Activated CD8-positive, alpha-beta T cell treated with anti-CD3 and anti-CD28 coated beads, Interleukin-2, amount 10 ng/mL, durations not matched to agents 7 days and 5 days (primary cell): Measurements from ENCODE around the gene OSBPL9. TPM values are rescaled to one million over a fixed set of nuclear protein-coding genes. Genes with fewer than 3 reads are reported as not detected.
"Not testable (repeated sequence)": the region's sequence is repeated elsewhere in the genome, so short reads cannot be mapped to it uniquely, and the experiment has no call there.

Source experiments
- ATAC-seq: fragments of 150-1000 bp; cut with Tn5 transposase; one replicate; pipeline ENCODE4 v1.10.0; 2021; ENCODE audit warnings: moderate library complexity
- CTCF ChIA-PET: fragments of 350-600 bp; sonication (Branson Sonifier 250); formaldehyde crosslinking; loops from one replicate; lab custom pipeline; 2021; ENCODE audit warnings: antibody characterized with exemption; lab: Charles Lee
- POLR2A ChIA-PET: fragments of 350-600 bp; sonication (Branson Sonifier 250); formaldehyde crosslinking; loops from one replicate; lab custom pipeline; 2021; ENCODE audit warnings: antibody characterized with exemption; lab: Charles Lee
- DNase-seq: peaks from one replicate; pipeline ENCODE4 v3.0.0-alpha.2; 2020
- H3K27ac Mint-ChIP-seq: one replicate; pipeline ENCODE4 v1.8.0; 2021; ENCODE audit warnings: mild to moderate bottlenecking, mixed read lengths
- H3K27me3 Mint-ChIP-seq: one replicate; pipeline ENCODE4 v1.8.0; 2021; ENCODE audit warnings: low read depth, mixed read lengths
- H3K36me3 Mint-ChIP-seq: one replicate; pipeline ENCODE4 v1.8.0; 2021; ENCODE audit warnings: low read depth, mixed read lengths
- H3K4me1 Mint-ChIP-seq: one replicate; pipeline ENCODE4 v1.8.0; 2021; ENCODE audit warnings: low read depth, mixed read lengths
- H3K4me3 Mint-ChIP-seq: one replicate; pipeline ENCODE4 v1.8.0; 2021; ENCODE audit warnings: mild to moderate bottlenecking, mixed read lengths
- H3K9me3 Mint-ChIP-seq: one replicate; pipeline ENCODE4 v1.8.0; 2022; ENCODE audit warnings: mixed read lengths; ENCODE audit not compliant: insufficient read depth
- total RNA-seq, 2 experiments: library from RNA; stranded (reverse); gene quantifications; one replicate each; pipeline ENCODE4 v1.2.3, GENCODE V29; 2021

OSBPL9 gene
- total RNA-seq, 2 experiments from 2014 or later = 43.3 to 45.8 TPM

GRCh38 chr1:51701782-51702181 lies 84.9 kb downstream of the OSBPL9 start:
- POLR2A ChIA-PET, H3K9me3 Mint-ChIP-seq, H3K36me3 Mint-ChIP-seq, ATAC-seq, H3K27ac Mint-ChIP-seq, H3K4me3 Mint-ChIP-seq, CTCF ChIA-PET, H3K4me1 Mint-ChIP-seq, DNase-seq, H3K27me3 Mint-ChIP-seq: not testable (repeated sequence)

DNA sequence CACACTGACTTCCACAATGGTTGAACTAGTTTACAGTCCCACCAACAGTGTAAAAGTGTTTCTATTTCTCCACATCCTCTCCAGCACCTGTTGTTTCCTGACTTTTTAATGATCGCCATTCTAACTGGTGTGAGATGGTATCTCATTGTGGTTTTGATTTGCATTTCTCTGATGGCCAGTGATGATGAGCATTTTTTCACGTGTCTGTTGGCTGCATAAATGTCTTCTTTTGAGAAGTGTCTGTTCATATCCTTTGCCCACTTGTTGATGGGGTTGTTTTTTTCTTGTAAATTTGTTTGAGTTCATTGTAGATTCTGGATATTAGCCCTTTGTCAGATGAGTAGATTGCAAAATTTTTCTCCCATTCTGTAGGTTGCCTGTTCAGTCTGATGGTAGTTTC lies 85.3 kb downstream of the OSBPL9 start:
- H3K27me3 Mint-ChIP-seq, CTCF ChIA-PET, H3K4me3 Mint-ChIP-seq, H3K9me3 Mint-ChIP-seq, DNase-seq, H3K36me3 Mint-ChIP-seq, POLR2A ChIA-PET, ATAC-seq, H3K4me1 Mint-ChIP-seq, H3K27ac Mint-ChIP-seq: not testable (repeated sequence)

DNA sequence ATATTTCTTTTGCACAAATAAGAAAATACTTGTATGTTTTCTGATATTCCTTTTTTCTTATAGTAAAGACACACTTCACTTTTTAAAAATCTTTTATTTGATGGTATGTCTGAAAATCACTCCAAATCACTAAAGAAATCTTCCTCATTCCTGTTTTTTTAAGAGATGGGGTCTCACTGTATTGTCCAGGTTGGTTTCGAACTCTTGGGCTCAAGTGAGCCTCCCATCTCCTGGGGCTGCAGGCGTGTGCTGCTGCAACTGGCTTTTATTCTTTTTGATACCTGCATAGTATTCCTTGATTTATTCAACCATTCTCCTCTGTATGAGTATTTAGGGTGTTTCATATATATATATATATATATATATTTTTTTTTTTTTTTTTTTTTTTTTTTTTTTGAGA lies 88.1 kb downstream of the OSBPL9 start:
- ATAC-seq (no peak), DNase-seq (no peak)
- Mint-ChIP-seq H3K4me1 (no peaks in the 10 kb centered on the region), H3K36me3 (no peaks in the 10 kb centered on the region), H3K9me3 (no peaks in the 10 kb centered on the region), H3K27ac (no peak overlapping the region), H3K27me3 (no peaks in the 10 kb centered on the region), H3K4me3 (no peak overlapping the region)
- ChIA-PET POLR2A (no interaction called here), CTCF (no interaction called here)

- no peaks in the 10 kb centered on the region for H3K9me3 Mint-ChIP-seq
- ChIA-PET POLR2A (no interaction called here), CTCF (no interaction called here)
- no peak overlapping the region for H3K27ac Mint-ChIP-seq
- H3K4me1 Mint-ChIP-seq = no peaks in the 10 kb centered on the region
- no peaks in the 10 kb centered on the region for H3K27me3 Mint-ChIP-seq
- no peak for DNase-seq
- no peak overlapping the region for H3K4me3 Mint-ChIP-seq
- no peaks in the 10 kb centered on the region for H3K36me3 Mint-ChIP-seq
- no peak for ATAC-seq
Measured at GRCh38 chr1:51708911-51709760, 92.2 kb downstream of the OSBPL9 start.

- Mint-ChIP-seq H3K4me3 (no peak overlapping the region), H3K27ac (no peak overlapping the region), H3K9me3 (no peaks in the 10 kb centered on the region), H3K36me3 (no peaks in the 10 kb centered on the region), H3K4me1 (no peaks in the 10 kb centered on the region), H3K27me3 (no peaks in the 10 kb centered on the region)
- DNase-seq (no peak), ATAC-seq (no peak)
- ChIA-PET CTCF (no interaction called here), POLR2A (no interaction called here)
Measured at GRCh38 chr1:51709951-51710350, 93.1 kb downstream of the OSBPL9 start.

- Mint-ChIP-seq H3K27me3 (no peaks in the 10 kb centered on the region), H3K36me3 (no peaks in the 10 kb centered on the region), H3K4me1 (no peaks in the 10 kb centered on the region), H3K9me3 (no peaks in the 10 kb centered on the region), H3K27ac (no peak overlapping the region), H3K4me3 (no peak overlapping the region)
- DNase-seq (no peak), ATAC-seq (no peak)
- ChIA-PET CTCF (no interaction called here), POLR2A (no interaction called here)
Measured at GRCh38 chr1:51712590-51712989, 95.7 kb downstream of the OSBPL9 start.

DNA sequence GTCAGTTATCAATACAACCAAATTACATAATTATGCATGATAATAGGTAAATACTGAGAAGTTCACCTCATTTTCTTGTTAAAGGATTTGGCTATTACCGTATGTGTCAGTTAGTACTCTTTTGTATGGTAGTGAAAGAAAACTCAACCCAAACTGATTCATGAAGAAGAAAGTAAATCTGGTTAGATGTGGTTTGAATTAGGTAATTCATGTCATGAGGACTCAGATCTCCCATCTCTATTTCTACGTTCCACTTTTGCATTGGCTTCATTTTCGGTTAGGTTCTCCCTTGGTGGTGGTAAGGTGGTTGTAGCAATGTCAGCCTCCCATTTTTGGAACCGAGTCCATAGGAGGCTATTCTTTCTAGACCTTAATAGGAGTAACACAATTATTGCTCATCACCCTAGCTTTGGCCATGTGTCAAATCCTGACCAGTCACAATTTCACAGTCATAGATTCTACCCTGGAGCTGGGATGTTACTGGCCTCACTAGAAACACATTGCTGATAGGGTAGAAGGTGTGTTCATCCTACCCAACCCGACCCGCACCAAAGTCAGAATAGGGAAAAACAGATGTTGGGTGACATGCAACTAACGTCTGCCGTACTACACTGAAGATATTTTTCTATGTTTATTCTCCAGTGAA lies 97.6 kb downstream of the OSBPL9 start:
- ATAC-seq = no peak
- H3K4me1 Mint-ChIP-seq = peaks cover 5% of the 10 kb centered on the region
- H3K36me3 Mint-ChIP-seq = no peaks in the 10 kb centered on the region
- no peak overlapping the region for H3K27ac Mint-ChIP-seq
- ChIA-PET POLR2A (no interaction called here), CTCF (no interaction called here)
- H3K9me3 Mint-ChIP-seq = no peaks in the 10 kb centered on the region
- H3K27me3 Mint-ChIP-seq = no peaks in the 10 kb centered on the region
- no peak overlapping the region for H3K4me3 Mint-ChIP-seq
- DNase-seq = no peak

DNA sequence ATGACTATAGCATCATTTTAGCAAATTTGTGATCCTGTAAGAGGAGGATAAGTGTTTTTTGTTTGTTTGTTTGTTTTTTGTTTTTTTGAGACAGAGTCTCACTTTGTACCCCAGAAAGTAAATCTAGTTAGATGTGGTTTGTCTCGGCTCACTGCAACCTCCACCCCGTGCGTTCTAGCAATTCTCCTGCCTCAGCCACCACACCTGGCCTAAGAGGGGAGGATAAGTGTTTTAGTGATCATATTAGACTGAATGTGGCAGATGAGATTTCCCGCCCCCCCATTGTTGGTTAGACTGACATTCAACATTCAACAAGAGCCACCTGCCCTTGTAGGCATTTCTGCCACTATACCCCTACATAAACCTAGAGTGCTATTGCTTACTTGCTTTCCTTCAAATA lies 98.5 kb downstream of the OSBPL9 start:
- H3K27ac Mint-ChIP-seq = no peak overlapping the region
- ATAC-seq (no peak), DNase-seq (no peak)
- no peaks in the 10 kb centered on the region for H3K9me3 Mint-ChIP-seq
- H3K4me3 Mint-ChIP-seq = no peak overlapping the region
- ChIA-PET CTCF (interaction anchor here (0.8 kb wide), 1 partner anchor 13 kb away, joined by 3 read pairs; no protein-coding TSS in a partner anchor), POLR2A (no interaction called here)
- H3K27me3 Mint-ChIP-seq = no peaks in the 10 kb centered on the region
- no peaks in the 10 kb centered on the region for H3K36me3 Mint-ChIP-seq
- H3K4me1 Mint-ChIP-seq = peaks cover 5% of the 10 kb centered on the region

DNA sequence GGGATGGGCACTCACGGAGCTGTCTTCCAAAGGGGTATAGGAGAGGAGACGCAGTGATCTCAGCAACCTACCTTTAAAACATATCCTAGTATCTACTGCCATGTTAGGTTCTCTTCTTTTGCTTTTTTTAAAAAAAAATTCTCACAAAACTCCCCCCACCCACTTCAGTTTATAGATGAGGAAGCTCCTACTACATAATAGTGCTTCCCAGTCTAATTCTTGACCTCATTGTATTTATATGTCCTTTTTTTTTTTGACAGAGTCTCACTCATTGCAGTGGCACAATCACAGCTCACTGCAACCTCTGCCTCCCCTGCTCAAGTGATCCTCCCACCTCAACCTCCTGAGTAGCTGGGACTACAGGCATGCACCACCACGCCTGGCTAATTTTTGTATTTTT lies 99.9 kb downstream of the OSBPL9 start:
- Mint-ChIP-seq H3K9me3 (no peaks in the 10 kb centered on the region), H3K27me3 (no peaks in the 10 kb centered on the region), H3K36me3 (no peaks in the 10 kb centered on the region), H3K4me3 (no peak overlapping the region), H3K4me1 (peaks cover 5% of the 10 kb centered on the region), H3K27ac (no peak overlapping the region)
- POLR2A ChIA-PET = no interaction called here
- ATAC-seq = no peak
- CTCF ChIA-PET = no interaction called here
- no peak for DNase-seq

GRCh38 chr1:51717842-51718241 lies 101.0 kb downstream of the OSBPL9 start:
- Mint-ChIP-seq H3K36me3 (no peaks in the 10 kb centered on the region), H3K9me3 (no peaks in the 10 kb centered on the region)

GRCh38 chr1:51719146-51719545 lies 102.3 kb downstream of the OSBPL9 start:
- H3K9me3 Mint-ChIP-seq = no peaks in the 10 kb centered on the region
- ChIA-PET CTCF (no interaction called here), POLR2A (no interaction called here)
- H3K4me1 Mint-ChIP-seq = peaks cover 5% of the 10 kb centered on the region
- no peak overlapping the region for H3K4me3 Mint-ChIP-seq
- no peaks in the 10 kb centered on the region for H3K27me3 Mint-ChIP-seq
- ATAC-seq (no peak), DNase-seq (no peak)
- no peaks in the 10 kb centered on the region for H3K36me3 Mint-ChIP-seq
- no peak overlapping the region for H3K27ac Mint-ChIP-seq

More at GRCh38 chr1:51717842-51718241, 101.0 kb downstream of the OSBPL9 start:
- ChIA-PET CTCF (no interaction called here), POLR2A (no interaction called here)
- no peak overlapping the region for H3K27ac Mint-ChIP-seq
- H3K27me3 Mint-ChIP-seq = no peaks in the 10 kb centered on the region
- H3K4me1 Mint-ChIP-seq = peaks cover 5% of the 10 kb centered on the region
- DNase-seq (no peak), ATAC-seq (no peak)
- no peak overlapping the region for H3K4me3 Mint-ChIP-seq

DNA sequence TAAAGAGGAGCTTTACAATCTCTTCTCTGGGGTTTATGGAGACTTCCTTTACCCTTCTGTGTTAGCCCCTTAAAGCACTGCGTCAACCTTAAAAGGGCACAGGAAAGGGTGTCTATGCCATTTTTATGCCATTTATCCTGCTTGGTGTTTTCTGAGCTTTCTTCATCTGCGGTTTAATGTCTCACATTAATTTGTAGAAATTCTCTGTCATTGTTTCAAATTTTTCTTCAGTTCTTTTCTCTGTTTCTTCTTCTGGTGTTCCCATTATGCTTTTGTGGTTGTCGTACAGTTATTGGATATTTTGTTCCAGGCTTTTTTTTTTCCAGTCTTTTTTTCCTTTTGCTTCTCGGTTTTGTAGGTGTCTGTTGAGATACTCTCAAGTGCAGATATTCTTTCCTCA lies 107.9 kb downstream of the OSBPL9 start:
- ChIA-PET CTCF (interaction anchor here (1.0 to 1.1 kb wide), 2 partner anchors 27 to 44 kb away, joined by 3 to 5 read pairs; no protein-coding TSS in a partner anchor), POLR2A (no interaction called here)
- peaks cover 15% of the 10 kb centered on the region for H3K4me1 Mint-ChIP-seq
- no peak overlapping the region for H3K4me3 Mint-ChIP-seq
- H3K27ac Mint-ChIP-seq = no peak overlapping the region
- DNase-seq (no peak), ATAC-seq (no peak)
- H3K9me3 Mint-ChIP-seq = no peaks in the 10 kb centered on the region
- no peaks in the 10 kb centered on the region for H3K36me3 Mint-ChIP-seq
- H3K27me3 Mint-ChIP-seq = peaks cover 2% of the 10 kb centered on the region
